GM12874 (cell line): ENCODE measurements around the gene GULP1.

Source experiments
- TF ChIP-seq, protein P1 (sequence below): IDR thresholded peaks from 2 replicates; pipeline ENCODE4 v1.5.1; 2011; ENCODE audit warnings: low read depth, mild to moderate bottlenecking, control low read depth, low read length, moderate library complexity; ENCODE audit not compliant: insufficient read depth

Gene GULP1

GRCh38 chr2:188316342-188316741, 24.7 kb downstream of the GULP1 start:
- TF ChIP-seq, protein P1, sequence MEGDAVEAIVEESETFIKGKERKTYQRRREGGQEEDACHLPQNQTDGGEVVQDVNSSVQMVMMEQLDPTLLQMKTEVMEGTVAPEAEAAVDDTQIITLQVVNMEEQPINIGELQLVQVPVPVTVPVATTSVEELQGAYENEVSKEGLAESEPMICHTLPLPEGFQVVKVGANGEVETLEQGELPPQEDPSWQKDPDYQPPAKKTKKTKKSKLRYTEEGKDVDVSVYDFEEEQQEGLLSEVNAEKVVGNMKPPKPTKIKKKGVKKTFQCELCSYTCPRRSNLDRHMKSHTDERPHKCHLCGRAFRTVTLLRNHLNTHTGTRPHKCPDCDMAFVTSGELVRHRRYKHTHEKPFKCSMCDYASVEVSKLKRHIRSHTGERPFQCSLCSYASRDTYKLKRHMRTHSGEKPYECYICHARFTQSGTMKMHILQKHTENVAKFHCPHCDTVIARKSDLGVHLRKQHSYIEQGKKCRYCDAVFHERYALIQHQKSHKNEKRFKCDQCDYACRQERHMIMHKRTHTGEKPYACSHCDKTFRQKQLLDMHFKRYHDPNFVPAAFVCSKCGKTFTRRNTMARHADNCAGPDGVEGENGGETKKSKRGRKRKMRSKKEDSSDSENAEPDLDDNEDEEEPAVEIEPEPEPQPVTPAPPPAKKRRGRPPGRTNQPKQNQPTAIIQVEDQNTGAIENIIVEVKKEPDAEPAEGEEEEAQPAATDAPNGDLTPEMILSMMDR, result no peak

DNA sequence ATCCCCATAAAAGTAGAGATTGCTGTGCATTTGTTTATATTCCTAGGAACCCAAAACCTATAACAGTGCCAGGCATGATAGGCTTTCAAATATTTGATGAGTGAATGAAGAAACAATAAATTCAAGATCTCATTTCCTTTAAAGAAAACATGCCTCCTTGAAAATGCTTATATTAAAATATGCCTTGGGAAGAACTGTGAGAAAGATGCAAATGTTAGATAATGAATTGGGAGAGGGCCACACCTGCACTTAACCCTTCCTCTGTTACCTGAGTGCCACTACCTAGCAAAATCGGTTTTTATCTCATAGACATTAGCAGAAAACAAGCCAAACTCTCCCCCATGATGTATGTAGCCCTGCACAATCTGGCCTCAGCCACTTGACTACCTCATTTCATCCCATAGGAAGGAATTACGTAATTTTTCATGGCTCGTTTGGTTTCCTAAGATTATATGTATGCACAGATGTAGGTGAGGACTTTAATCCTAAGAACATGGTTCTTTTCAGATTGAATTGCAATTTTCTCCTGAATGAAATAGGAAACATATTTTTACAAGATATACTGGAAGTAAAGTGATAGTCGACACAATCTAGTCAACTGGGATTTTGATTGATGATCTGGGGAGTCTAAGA, 25.2 kb downstream of the GULP1 start:
- TF ChIP-seq, protein P1, result no peak

- TF ChIP-seq, protein P1, result no peak
Observed at GRCh38 chr2:188318161-188318749, 26.6 kb downstream of the GULP1 start.

DNA sequence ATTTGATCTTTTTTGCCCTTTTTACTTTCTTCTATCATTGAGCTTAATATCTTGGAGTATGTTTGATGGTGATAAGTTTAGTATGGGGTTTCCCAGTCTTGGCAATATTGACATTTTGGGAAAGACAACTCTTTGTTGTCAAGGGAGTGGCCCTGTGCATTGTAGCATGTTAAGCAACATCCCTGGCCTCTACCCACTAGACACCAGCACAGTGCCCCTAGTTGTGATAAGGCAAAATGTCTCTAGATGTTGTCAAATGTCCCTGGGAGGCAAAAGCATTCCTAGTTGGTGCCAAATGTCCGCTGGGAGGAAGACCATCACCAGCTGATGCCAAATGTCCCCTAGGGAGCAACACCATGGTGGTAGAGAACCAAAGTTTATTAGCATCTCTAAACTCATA, 28.2 kb downstream of the GULP1 start:
- TF ChIP-seq, protein P1, result no peak

DNA sequence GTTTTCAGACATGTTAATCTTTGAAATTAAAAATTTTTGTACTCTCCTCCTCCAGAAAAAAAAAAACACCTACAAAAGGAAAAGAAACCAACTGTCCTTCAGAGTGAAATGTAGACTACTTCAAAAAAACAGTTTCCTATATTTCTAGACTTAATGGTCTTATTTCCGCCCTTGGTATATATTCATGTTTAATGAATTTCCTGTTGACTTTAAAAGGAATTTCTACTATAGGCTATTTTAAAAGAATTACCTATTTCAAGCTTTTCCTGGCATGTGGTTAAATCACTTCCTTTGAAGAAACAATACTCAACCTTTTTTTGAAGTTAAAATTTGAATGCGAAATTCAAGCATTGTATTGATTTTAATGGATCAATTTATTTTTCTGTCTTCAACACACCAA, 29.2 kb downstream of the GULP1 start:
- TF ChIP-seq, protein P1, result no peak

DNA sequence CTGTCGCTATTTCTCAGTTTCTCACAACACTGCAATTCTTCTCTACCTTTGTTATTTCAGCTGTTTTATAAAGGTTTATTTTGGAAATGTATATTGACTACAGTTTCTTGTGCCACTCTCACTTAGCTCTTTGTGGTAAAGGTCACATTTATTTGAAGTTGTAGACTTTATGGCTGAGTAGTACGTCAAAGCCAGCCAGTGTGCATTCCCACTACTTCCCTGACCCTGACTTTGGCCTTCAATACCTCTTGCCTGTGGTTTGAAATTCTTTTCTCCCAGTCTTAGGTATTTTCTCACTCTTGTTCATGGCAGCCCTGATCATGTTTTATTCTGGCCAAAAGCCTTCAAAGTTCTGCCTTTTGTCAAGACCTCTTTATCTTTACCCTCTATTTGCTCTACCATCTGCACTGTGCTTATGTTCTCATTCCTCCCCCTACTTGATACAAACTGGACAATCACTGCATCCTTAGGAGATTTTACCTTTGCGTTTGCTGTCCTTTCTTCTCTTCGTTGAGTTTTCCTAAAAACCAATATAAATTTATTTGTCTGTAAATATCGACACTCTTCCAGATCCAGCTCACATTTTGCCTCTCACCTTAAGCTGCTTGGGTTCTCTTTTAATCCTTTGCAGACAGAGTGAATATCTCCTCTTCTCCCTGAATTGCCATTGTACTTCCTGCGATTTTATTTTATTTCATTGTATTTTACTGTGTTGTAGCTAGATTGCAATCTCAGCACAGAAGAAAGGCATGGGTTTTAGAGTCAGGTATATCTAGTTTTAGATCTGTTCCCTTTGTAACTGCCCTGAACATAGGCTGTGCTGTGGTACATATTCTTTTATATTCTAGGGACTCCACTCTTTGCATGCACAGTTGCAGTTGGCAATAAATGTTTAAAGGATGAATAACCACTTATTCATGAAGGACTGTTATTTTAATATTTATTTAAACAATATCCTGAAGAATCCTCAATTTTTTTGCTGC, 31.2 kb downstream of the GULP1 start:
- TF ChIP-seq, protein P1, result no peak

DNA sequence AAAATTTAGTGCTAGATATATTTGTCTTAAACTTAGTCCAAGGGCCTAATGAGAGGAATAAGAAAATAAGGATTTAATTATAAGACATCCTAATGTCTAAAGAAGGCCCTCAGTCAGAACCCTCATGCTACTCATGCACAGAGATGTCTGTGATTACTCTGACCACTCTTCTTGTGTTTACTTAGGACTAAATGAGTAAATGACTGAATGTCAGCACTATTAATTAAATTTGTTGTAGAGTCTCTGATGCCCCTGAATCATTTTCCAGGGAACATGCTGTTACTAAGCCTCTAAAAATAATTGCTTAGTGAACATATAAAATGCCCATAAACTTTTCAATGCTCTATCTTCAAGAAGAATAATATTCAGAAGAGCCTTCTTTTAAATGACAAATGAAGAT, 32.4 kb downstream of the GULP1 start:
- TF ChIP-seq, protein P1, result no peak
